Adrenal gland (tissue), 12 donors: ENCODE results near the gene PPP1R9A. TPM values are rescaled to one million over a fixed set of nuclear protein-coding genes. Genes with fewer than 3 reads are reported as not detected.

ENCODE experiments used
- DNase-seq, 7 donors: peaks; one replicate each; pipeline ENCODE4 v3.0.0-alpha.2; 2019 to 2020
- H3K27ac ChIP-seq, 5 donors: fragments of 200-600 bp; sonication (generic) in 4 of 5; 1 replicate in 3 of 5; 2 replicates in 2 of 5; pipeline versions ENCODE4 v1.5.1 to v1.8.0; 2016 to 2020; ENCODE audit warnings: mild to moderate bottlenecking in 1 of 5
- H3K27me3 ChIP-seq: fragments of 200-600 bp; 2 replicates; pipeline ENCODE4 v1.8.0; 2021
- H3K36me3 ChIP-seq, 2 donors: fragments of 200-600 bp; replicated peaks in 1 of 2; 1 replicate in 1 of 2; 2 replicates in 1 of 2; pipeline versions ENCODE4 v1.5.1 to v1.8.0; 2018 to 2022
- H3K4me1 ChIP-seq, 2 donors: fragments of 200-600 bp; replicated peaks in 1 of 2; 1 replicate in 1 of 2; 2 replicates in 1 of 2; pipeline versions ENCODE4 v1.5.1 to v1.8.0; 2018 to 2021
- H3K4me3 ChIP-seq, 4 donors: fragments of 200-600 bp; sonication (generic) in 3 of 4; one replicate each; pipeline ENCODE4 v1.5.1; 2016 to 2018
- H3K9me3 ChIP-seq, 3 donors: fragments of 200-600 bp; sonication (generic) in 1 of 3; replicated peaks in 1 of 3; 1 replicate in 2 of 3; 2 replicates in 1 of 3; pipeline versions ENCODE4 v1.5.1 to v1.8.0; 2016 to 2021
- CTCF ChIP-seq, 6 experiments: fragments of 450-650 bp in 4 of 6; fragments of 200-600 bp in 2 of 6; sonication (generic) in 1 of 6; IDR thresholded peaks; 1 replicate in 5 of 6; 2 replicates in 1 of 6; pipeline versions ENCODE4 v1.5.1 to v1.8.0; 2016 to 2021; ENCODE audit warnings: antibody characterized with exemption in 6 of 6, mild to moderate bottlenecking in 2 of 6, moderate library complexity in 1 of 6
- POLR2A ChIP-seq, 2 donors: fragments of 450-650 bp; IDR thresholded peaks; one replicate each; pipeline ENCODE4 v1.6.1; 2017; ENCODE audit warnings: antibody characterized with exemption in 2 of 2, mild to moderate bottlenecking in 2 of 2, moderate library complexity in 1 of 2
- WGBS, 4 donors: extraction: QIAGEN DNeasy Blood & Tissue Kit in 2 of 4; methylation state at CpG; one replicate each; pipeline versions ENCODE4 v1.1.5 to v1.1.7; 2013 to 2017; 5-methylcytosine and 5-hydroxymethylcytosine counted together
- intact Hi-C, 2 donors: fragments of 100-400 bp; cut with DNase I; formaldehyde crosslinking; loops; one replicate each; pipeline versions ENCODE4 v1.14.1 to v1.15.0; 2022 to 2023
- polyA plus RNA-seq, 3 donors: library from polyadenylated mRNA; stranded (reverse); fragments of 200-250 nt in 2 of 3; fragments of 350-450 nt in 1 of 3; fragmentation: Illumina TruSeq in 1 of 3; extraction: RNeasy Lipid Tissue Mini Kit (QIAGEN cat#74804) in 1 of 3; gene quantifications; one replicate each; pipeline ENCODE4 v1.2.3, GENCODE V29; 2013 to 2014
- total RNA-seq, 9 donors: library from RNA; depleted of rRNA in 4 of 9; stranded (reverse); fragments of >200 nt in 4 of 9; fragments of 120-200 nt in 1 of 9; fragmentation: NEBNext Ultra II Directional in 1 of 9; extraction: Animal tissue kit (Norgen Biotek cat#: 25700) in 1 of 9; gene quantifications; one replicate each; pipeline versions ENCODE4 v1.1.0 to v1.2.4, GENCODE V29; 2013 to 2023
- donor health status: healthy with polysubstance abuse.
- donor health status: Bipolar disorder and iron deficiency.
- donor health status: DM: yes; HTN: yes; CAD: no.
- donor health status: DM: no; HTN: no; CAD: no.
- donor health status: DM: no; HTN: no; CAD: no.
- donor health status: DM: yes; HTN: yes; CAD: no.

PPP1R9A gene
- total and polyA plus RNA-seq, 12 donors: 7.2 to 86.0 (median 40.6) TPM

DNA sequence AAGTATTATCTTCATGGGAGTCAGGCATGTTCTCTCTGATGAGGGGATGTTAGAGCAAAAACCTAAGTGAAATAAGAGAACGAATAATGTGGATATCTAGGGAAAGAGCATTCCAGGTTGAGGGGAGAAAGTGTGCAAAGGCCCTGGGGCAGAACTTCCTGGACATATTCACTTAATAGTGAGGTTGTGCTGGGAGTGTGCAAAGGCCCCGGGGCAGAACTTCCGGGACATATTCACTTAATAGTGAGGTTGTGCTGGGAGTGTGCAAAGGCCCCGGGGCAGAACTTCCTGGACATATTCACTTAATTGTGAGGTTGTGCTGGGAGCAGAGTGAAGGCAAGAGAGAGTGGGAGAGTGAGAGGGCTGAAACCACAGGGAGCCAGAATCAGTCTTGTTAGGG, 405.2 kb downstream of the PPP1R9A start:
- H3K27me3 ChIP-seq: no peaks in the 10 kb centered on the region
- WGBS, 4 donors: 88 to 96% (median 94%) methylated on average over 4 of the region's 4 CpGs
- no peak for DNase-seq

GRCh38 chr7:95316588-95316987, 409.2 kb downstream of the PPP1R9A start:
- Histone ChIP-seq H3K4me1 (no peaks in the 10 kb centered on the region), H3K27me3 (no peaks in the 10 kb centered on the region), H3K9me3 (no peaks in the 10 kb centered on the region), H3K36me3 (no peaks in the 10 kb centered on the region), H3K27ac (no peak overlapping the region), H3K4me3 (no peak overlapping the region)
- intact Hi-C loops: no loop called here
- no peak for DNase-seq
- 85 to 95% (median 88%) methylated on average over 2 of the region's 2 CpGs for WGBS, 4 donors
- no peak for TF ChIP-seq POLR2A (IDR thresholded peaks at IDR 0.05)
- no peak for TF ChIP-seq CTCF (IDR thresholded peaks at IDR 0.05)

More for the DNA sequence above, 405.2 kb downstream of the PPP1R9A start:
- H3K27ac ChIP-seq: no peak overlapping the region
- intact Hi-C loops: no loop called here
- no peak overlapping the region for H3K4me3 ChIP-seq
- no peaks in the 10 kb centered on the region for H3K36me3 ChIP-seq
- peaks cover 0 to 9% of the 10 kb centered on the region in 2 donors for H3K4me1 ChIP-seq
- TF ChIP-seq CTCF (IDR thresholded peaks at IDR 0.05) (no peak), POLR2A (IDR thresholded peaks at IDR 0.05) (no peak)
- H3K9me3 ChIP-seq: no peaks in the 10 kb centered on the region

- Histone ChIP-seq H3K27ac (no peak overlapping the region), H3K4me3 (no peak overlapping the region), H3K27me3 (no peaks in the 10 kb centered on the region), H3K36me3 (no peaks in the 10 kb centered on the region), H3K4me1 (no peaks in the 10 kb centered on the region), H3K9me3 (no peaks in the 10 kb centered on the region)
- TF ChIP-seq POLR2A (IDR thresholded peaks at IDR 0.05): no peak
- no peak for TF ChIP-seq CTCF (IDR thresholded peaks at IDR 0.05)
- intact Hi-C loops: no loop called here
- DNase-seq: no peak
- WGBS, 4 donors: 67 to 76% (median 71%) methylated on average over 2 of the region's 2 CpGs
Observed at GRCh38 chr7:95317546-95317945, 410.2 kb downstream of the PPP1R9A start.

DNA sequence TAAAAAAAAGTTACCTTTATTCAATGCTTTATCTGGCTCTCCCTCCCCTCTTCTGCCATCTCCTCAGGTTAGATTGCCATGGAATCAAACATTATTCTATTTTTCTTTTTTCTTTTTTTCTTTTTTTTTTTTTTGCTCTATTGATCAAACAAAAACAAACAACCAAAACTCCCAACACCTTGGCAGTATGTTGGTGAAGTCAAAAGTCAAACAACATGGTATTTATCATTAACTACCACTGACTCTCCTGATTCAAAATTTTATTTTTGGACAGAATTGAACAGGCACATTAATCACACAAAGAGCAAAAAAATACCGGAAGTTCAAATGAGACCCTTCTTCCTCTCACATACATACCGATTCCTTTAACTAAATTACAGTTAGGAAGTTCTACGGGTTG, 410.6 kb downstream of the PPP1R9A start:
- Histone ChIP-seq H3K9me3 (no peaks in the 10 kb centered on the region), H3K27ac (no peak overlapping the region), H3K4me3 (no peak overlapping the region), H3K27me3 (no peaks in the 10 kb centered on the region), H3K4me1 (no peaks in the 10 kb centered on the region), H3K36me3 (no peaks in the 10 kb centered on the region)
- no peak for TF ChIP-seq CTCF (IDR thresholded peaks at IDR 0.05)
- no peak for TF ChIP-seq POLR2A (IDR thresholded peaks at IDR 0.05)
- WGBS, 4 donors: 71 to 80% (median 73%) methylated on average over 3 of the region's 3 CpGs
- DNase-seq: no peak
- intact Hi-C loops: no loop called here
